Coronary artery (tissue), 2 donors: Measurements from ENCODE around the gene LEKR1.
"Not testable (repeated sequence)": the region's sequence is repeated elsewhere in the genome, so short reads cannot be mapped to it uniquely, and the experiment has no call there.

ENCODE experiments used
- DNase-seq: peaks from one replicate; pipeline ENCODE4 v3.0.0-alpha.2; 2017; ENCODE audit warnings: low spot score
- H3K27ac ChIP-seq, 2 donors: fragments of 200-600 bp; sonication (generic); one replicate each; pipeline ENCODE4 v1.5.1; 2016 to 2019
- H3K4me3 ChIP-seq: fragments of 200-600 bp; sonication (generic); 2 replicates; pipeline ENCODE4 v1.5.1; 2016; ENCODE audit warnings: mild to moderate bottlenecking, moderate library complexity
- CTCF ChIP-seq: fragments of 200-600 bp; sonication (generic); IDR thresholded peaks from one replicate; pipeline ENCODE4 v1.5.1; 2019; ENCODE audit warnings: antibody characterized with exemption

LEKR1 gene

GRCh38 chr3:156908398-156908797 is 82.2 kb downstream of the LEKR1 start:
- no peak for TF ChIP-seq CTCF
- no peak overlapping the region for H3K4me3 ChIP-seq
- H3K27ac ChIP-seq = no peak overlapping the region
- no peak for DNase-seq

GRCh38 chr3:156910022-156910421 is 83.9 kb downstream of the LEKR1 start:
- no peak for DNase-seq
- Histone ChIP-seq H3K4me3 (no peak overlapping the region), H3K27ac (no peak overlapping the region)
- TF ChIP-seq CTCF = no peak

- not testable (repeated sequence) for H3K27ac ChIP-seq, H3K4me3 ChIP-seq, DNase-seq
Measured at GRCh38 chr3:156910831-156911230, 84.7 kb downstream of the LEKR1 start.

GRCh38 chr3:156914300-156914699 is 88.1 kb downstream of the LEKR1 start:
- not testable (repeated sequence) for H3K4me3 ChIP-seq, H3K27ac ChIP-seq, DNase-seq

GRCh38 chr3:156915372-156915771 is 89.2 kb downstream of the LEKR1 start:
- no peak overlapping the region for H3K4me3 ChIP-seq
- no peak for DNase-seq
- no peak for TF ChIP-seq CTCF
- no peak overlapping the region for H3K27ac ChIP-seq

GRCh38 chr3:156918746-156919145 is 92.6 kb downstream of the LEKR1 start:
- Histone ChIP-seq H3K4me3 (no peak overlapping the region), H3K27ac (no peak overlapping the region)
- no peak for DNase-seq
- TF ChIP-seq CTCF = no peak

- no peak for TF ChIP-seq CTCF
- DNase-seq = no peak
- no peak overlapping the region for H3K4me3 ChIP-seq
- H3K27ac ChIP-seq = no peak overlapping the region
Measured at GRCh38 chr3:156919818-156920217, 93.7 kb downstream of the LEKR1 start.

- Histone ChIP-seq H3K27ac (no peak overlapping the region), H3K4me3 (no peak overlapping the region)
- DNase-seq = no peak
- no peak for TF ChIP-seq CTCF
Measured at GRCh38 chr3:156920399-156920798, 94.2 kb downstream of the LEKR1 start.
